ENCODE data around the gene DNAH1. TPM values are rescaled to one million over a fixed set of nuclear protein-coding genes. Genes with fewer than 3 reads are reported as not detected.

The DNAH1 gene
- total and polyA plus RNA-seq, 7 donors = 1.2 to 8.6 (median 4.6) TPM

GRCh38 chr3:52420388-52420787 is 104.3 kb downstream of the DNAH1 start:
- intact Hi-C loops (cut with DNase I) = no loop called here
- 89 to 90% methylated on average over 2 of the region's 2 CpGs for WGBS, 2 donors
- no peak overlapping the region for H3K4me3 ChIP-seq

GRCh38 chr3:52422669-52423068 is 106.5 kb downstream of the DNAH1 start:
- peak; percentile 33 for DNase-seq
- H3K4me3 ChIP-seq = no peak overlapping the region
- TF ChIP-seq POLR2AphosphoS5 (IDR thresholded peaks at IDR 0.05) (no peak), POLR2A (IDR thresholded peaks at IDR 0.05) (no peak), CTCF (IDR thresholded peaks at IDR 0.05) (no peak), EP300 (IDR thresholded peaks at IDR 0.05) (no peak)
- H3K36me3 ChIP-seq = peaks cover 0 to 6% (median 0%) of the 10 kb centered on the region in 4 donors
- H3K9me3 ChIP-seq = no peaks in the 10 kb centered on the region
- H3K4me1 ChIP-seq = no peaks in the 10 kb centered on the region
- intact Hi-C loops (cut with DNase I) = no loop called here
- 91 to 93% methylated on average over 3 of the region's 3 CpGs for WGBS, 2 donors
- H3K27me3 ChIP-seq = no peaks in the 10 kb centered on the region
- H3K27ac ChIP-seq = no peak overlapping the region

More at GRCh38 chr3:52420388-52420787, 104.3 kb downstream of the DNAH1 start:
- no peak for TF ChIP-seq CTCF (IDR thresholded peaks at IDR 0.05)
- no peak for TF ChIP-seq EP300 (IDR thresholded peaks at IDR 0.05)
- no peak for TF ChIP-seq POLR2A (IDR thresholded peaks at IDR 0.05)
- TF ChIP-seq POLR2AphosphoS5 (IDR thresholded peaks at IDR 0.05) = no peak
- Histone ChIP-seq H3K4me1 (no peaks in the 10 kb centered on the region), H3K36me3 (peaks cover 0 to 6% (median 0%) of the 10 kb centered on the region in 4 donors), H3K9me3 (no peaks in the 10 kb centered on the region), H3K27me3 (no peaks in the 10 kb centered on the region), H3K27ac (no peak overlapping the region)
- peak; percentile 19 for DNase-seq

GRCh38 chr3:52423173-52423572 is 107.1 kb downstream of the DNAH1 start:
- intact Hi-C loops (cut with DNase I) = no loop called here
- Histone ChIP-seq H3K36me3 (peaks cover 0 to 6% (median 0%) of the 10 kb centered on the region in 4 donors), H3K27me3 (no peaks in the 10 kb centered on the region), H3K9me3 (no peaks in the 10 kb centered on the region), H3K27ac (no peak overlapping the region), H3K4me1 (no peaks in the 10 kb centered on the region), H3K4me3 (no peak overlapping the region)
- peak; percentile 41 for DNase-seq
- WGBS, 2 donors = 45 to 66% methylated on average over 5 of the region's 5 CpGs
- TF ChIP-seq POLR2AphosphoS5 (IDR thresholded peaks at IDR 0.05) (no peak), CTCF (IDR thresholded peaks at IDR 0.05) (no peak), POLR2A (IDR thresholded peaks at IDR 0.05) (no peak), EP300 (IDR thresholded peaks at IDR 0.05) (no peak)

GRCh38 chr3:52428151-52429005 is 112.3 kb downstream of the DNAH1 start:
- TF ChIP-seq POLR2A (IDR thresholded peaks at IDR 0.05) (no peak), CTCF (IDR thresholded peaks at IDR 0.05) (peak; percentile 54 to 70 (median 58)), POLR2AphosphoS5 (IDR thresholded peaks at IDR 0.05) (no peak)
- H3K4me3 ChIP-seq = no peak overlapping the region
- H3K9me3 ChIP-seq = no peaks in the 10 kb centered on the region
- intact Hi-C loops (cut with DNase I) = loop anchor here (1.0 kb wide), 1 partner anchor 19 kb away; no protein-coding TSS in a partner anchor
- H3K27ac ChIP-seq = no peak overlapping the region
- DNase-seq = peak; percentile 76
- WGBS, 2 donors = 15 to 20% methylated on average over 7 of the region's 7 CpGs
- no peaks in the 10 kb centered on the region for H3K36me3 ChIP-seq
- peaks cover 0 to 4% (median 2%) of the 10 kb centered on the region in 4 donors for H3K4me1 ChIP-seq
- no peaks in the 10 kb centered on the region for H3K27me3 ChIP-seq
